RWPE2 (cell line): ENCODE measurements around the gene CCKAR.

Source experiments
- ATAC-seq: fragments of 200-7000 bp; cut with Tn5 transposase; 3 replicates; pipeline ENCODE4 v1.9.1; 2021; ENCODE audit warnings: low read depth
- DNase-seq: peaks from one replicate; pipeline ENCODE4 v3.0.0-alpha.2; 2020; ENCODE audit warnings: low spot score
- H3K27ac ChIP-seq: fragments of 450-650 bp; 2 replicates; pipeline ENCODE4 v1.5.1; 2017; ENCODE audit warnings: mild to moderate bottlenecking; ENCODE audit not compliant: poor library complexity, severe bottlenecking
- H3K27me3 ChIP-seq: fragments of 250-450 bp; sonication (Bioruptor Pico); 2 replicates; pipeline ENCODE4 v1.5.1; 2021; ENCODE audit warnings: mild to moderate bottlenecking, moderate library complexity; ENCODE audit not compliant: insufficient read depth, poor library complexity, severe bottlenecking
- H3K36me3 ChIP-seq: fragments of 250-450 bp; sonication (Bioruptor Pico); 2 replicates; pipeline ENCODE4 v1.5.1; 2020; ENCODE audit warnings: low read depth, mild to moderate bottlenecking, moderate library complexity
- H3K4me1 ChIP-seq: fragments of 250-450 bp; sonication (Bioruptor Pico); 2 replicates; pipeline ENCODE4 v1.5.1; 2021; ENCODE audit warnings: mild to moderate bottlenecking, moderate library complexity; ENCODE audit not compliant: insufficient read depth, poor library complexity, severe bottlenecking
- H3K4me3 ChIP-seq: fragments of 250-450 bp; sonication (Bioruptor Pico); 2 replicates; pipeline ENCODE4 v1.5.1; 2021; ENCODE audit warnings: mild to moderate bottlenecking, moderate library complexity; ENCODE audit not compliant: severe bottlenecking
- H3K9me3 ChIP-seq: fragments of 250-450 bp; sonication (Bioruptor Pico); 2 replicates; pipeline ENCODE4 v1.5.1; 2021; ENCODE audit warnings: mild to moderate bottlenecking, moderate library complexity; ENCODE audit not compliant: severe bottlenecking
- TF ChIP-seq, protein P1 (sequence below): fragments of 450-650 bp; IDR thresholded peaks from one replicate; pipeline ENCODE4 v1.5.1; 2017; ENCODE audit warnings: mild to moderate bottlenecking, moderate library complexity; ENCODE audit not compliant: poor library complexity, severe bottlenecking

Gene CCKAR

GRCh38 chr4:26441102-26441501, 49.2 kb downstream of the CCKAR start:
- ATAC-seq (peak; percentile 27; the same call in 2 of the 3 replicates), DNase-seq (no peak)
- Histone ChIP-seq H3K27ac (no peak overlapping the region), H3K9me3 (no peaks in the 10 kb centered on the region), H3K36me3 (no peaks in the 10 kb centered on the region), H3K4me3 (no peak overlapping the region), H3K27me3 (no peaks in the 10 kb centered on the region), H3K4me1 (no peaks in the 10 kb centered on the region)
- TF ChIP-seq, protein P1, sequence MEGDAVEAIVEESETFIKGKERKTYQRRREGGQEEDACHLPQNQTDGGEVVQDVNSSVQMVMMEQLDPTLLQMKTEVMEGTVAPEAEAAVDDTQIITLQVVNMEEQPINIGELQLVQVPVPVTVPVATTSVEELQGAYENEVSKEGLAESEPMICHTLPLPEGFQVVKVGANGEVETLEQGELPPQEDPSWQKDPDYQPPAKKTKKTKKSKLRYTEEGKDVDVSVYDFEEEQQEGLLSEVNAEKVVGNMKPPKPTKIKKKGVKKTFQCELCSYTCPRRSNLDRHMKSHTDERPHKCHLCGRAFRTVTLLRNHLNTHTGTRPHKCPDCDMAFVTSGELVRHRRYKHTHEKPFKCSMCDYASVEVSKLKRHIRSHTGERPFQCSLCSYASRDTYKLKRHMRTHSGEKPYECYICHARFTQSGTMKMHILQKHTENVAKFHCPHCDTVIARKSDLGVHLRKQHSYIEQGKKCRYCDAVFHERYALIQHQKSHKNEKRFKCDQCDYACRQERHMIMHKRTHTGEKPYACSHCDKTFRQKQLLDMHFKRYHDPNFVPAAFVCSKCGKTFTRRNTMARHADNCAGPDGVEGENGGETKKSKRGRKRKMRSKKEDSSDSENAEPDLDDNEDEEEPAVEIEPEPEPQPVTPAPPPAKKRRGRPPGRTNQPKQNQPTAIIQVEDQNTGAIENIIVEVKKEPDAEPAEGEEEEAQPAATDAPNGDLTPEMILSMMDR = no peak

DNA sequence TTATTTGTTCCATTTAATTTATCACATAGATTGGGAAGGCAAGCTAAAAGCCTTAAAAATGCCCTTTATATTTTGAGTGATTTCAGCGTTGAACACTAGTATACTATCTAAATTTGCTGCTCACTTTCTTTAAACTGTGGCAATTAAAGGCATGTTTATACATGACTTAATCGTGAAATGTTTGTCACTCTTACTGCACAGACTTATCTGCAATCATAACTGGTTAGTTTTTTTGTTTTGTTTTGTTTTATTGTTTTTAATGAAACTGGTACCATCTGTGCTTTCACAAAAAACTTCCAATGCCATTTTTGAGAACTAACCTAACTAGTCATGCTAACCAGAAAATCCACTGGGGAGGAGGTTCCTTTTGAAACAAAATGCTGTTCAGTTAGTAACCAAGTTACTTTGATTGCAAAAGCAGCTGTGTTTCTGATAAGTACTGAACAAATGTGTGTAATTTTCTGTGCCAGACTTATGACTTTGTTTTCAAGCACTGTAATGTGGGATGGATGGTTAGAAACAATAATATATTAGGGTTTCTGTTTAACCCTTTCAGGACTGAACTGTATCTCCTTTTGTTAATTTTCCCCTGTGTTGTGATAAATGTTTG, 56.1 kb downstream of the CCKAR start:
- Histone ChIP-seq H3K4me3 (no peak overlapping the region), H3K27me3 (no peaks in the 10 kb centered on the region), H3K9me3 (no peaks in the 10 kb centered on the region), H3K4me1 (peaks cover 11% of the 10 kb centered on the region), H3K27ac (no peak overlapping the region), H3K36me3 (peaks cover 21% of the 10 kb centered on the region)
- DNase-seq (no peak), ATAC-seq (no peak)
- TF ChIP-seq, protein P1 = no peak

DNA sequence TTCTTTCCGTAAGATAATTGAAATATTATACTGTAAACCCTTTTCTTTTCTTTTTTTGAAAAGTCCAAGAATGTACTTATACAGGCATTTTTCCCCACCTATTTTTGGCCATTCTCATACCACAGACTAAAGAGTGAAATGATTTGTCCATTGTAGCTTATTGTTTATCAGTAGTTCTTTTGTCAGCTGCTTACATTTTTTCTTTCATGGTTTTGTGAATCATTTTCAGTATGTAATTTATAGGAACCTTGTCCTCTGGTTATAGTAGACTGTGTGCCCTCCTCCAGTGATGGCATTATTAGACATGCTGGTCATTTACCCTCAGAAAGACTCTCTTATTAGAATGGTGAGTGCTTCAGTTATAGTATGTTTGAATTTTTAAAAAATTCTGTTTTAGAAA, 56.7 kb downstream of the CCKAR start:
- H3K27ac ChIP-seq = no peak overlapping the region
- no peaks in the 10 kb centered on the region for H3K27me3 ChIP-seq
- DNase-seq = no peak
- no peak overlapping the region for H3K4me3 ChIP-seq
- peaks cover 11% of the 10 kb centered on the region for H3K4me1 ChIP-seq
- TF ChIP-seq, protein P1 = no peak
- H3K36me3 ChIP-seq = peaks cover 27% of the 10 kb centered on the region
- no peak for ATAC-seq
- no peaks in the 10 kb centered on the region for H3K9me3 ChIP-seq

DNA sequence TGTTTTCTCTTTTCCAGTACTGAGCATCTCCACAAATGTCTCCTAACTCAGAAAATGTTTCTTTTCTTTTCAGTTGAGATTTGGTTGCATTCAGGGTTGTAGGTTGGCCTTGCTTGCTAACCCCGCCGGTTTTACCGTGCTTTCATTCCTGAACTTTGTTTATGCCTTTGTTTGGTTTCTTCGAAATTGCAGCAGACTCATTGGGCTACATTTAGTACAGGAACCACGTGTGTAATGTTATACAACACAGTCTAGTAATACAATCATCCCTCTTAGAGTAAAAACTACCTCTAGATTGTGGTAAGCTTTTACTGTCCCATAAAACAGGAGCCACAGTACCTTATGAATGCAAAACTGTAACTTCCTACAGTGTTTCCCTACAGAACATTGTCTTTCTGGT, 57.9 kb downstream of the CCKAR start:
- Histone ChIP-seq H3K36me3 (peaks cover 32% of the 10 kb centered on the region), H3K9me3 (no peaks in the 10 kb centered on the region), H3K27ac (no peak overlapping the region), H3K27me3 (no peaks in the 10 kb centered on the region), H3K4me3 (no peak overlapping the region), H3K4me1 (peaks cover 11% of the 10 kb centered on the region)
- TF ChIP-seq, protein P1 = no peak
- DNase-seq (no peak), ATAC-seq (no peak)

- no peak for ATAC-seq
- no peaks in the 10 kb centered on the region for H3K27me3 ChIP-seq
These were observed 58.7 kb downstream of the CCKAR start for GRCh38 chr4:26431461-26432180.

More at GRCh38 chr4:26431461-26432180, 58.7 kb downstream of the CCKAR start:
- H3K36me3 ChIP-seq = peaks cover 32% of the 10 kb centered on the region
- no peak overlapping the region for H3K27ac ChIP-seq
- peaks cover 11% of the 10 kb centered on the region for H3K4me1 ChIP-seq
- TF ChIP-seq, protein P1 = no peak
- no peak for DNase-seq
- H3K9me3 ChIP-seq = no peaks in the 10 kb centered on the region
- H3K4me3 ChIP-seq = no peak overlapping the region
